AG10803 (cell line): ENCODE measurements around the gene NPFF.

Source experiments
- DNase-seq: peaks from one replicate; pipeline ENCODE4 v3.0.0; 2010; ENCODE audit warnings: low read depth
- H3K4me3 ChIP-seq: 2 replicates; pipeline ENCODE4 v1.5.1; 2011; ENCODE audit warnings: mild to moderate bottlenecking, low read length, control low read depth
- TF ChIP-seq, protein P1 (sequence below): conservative IDR thresholded peaks from 2 replicates; pipeline ENCODE4 v1.5.1; 2011; ENCODE audit warnings: mild to moderate bottlenecking, low read length, control low read depth, inconsistent platforms

Gene NPFF

DNA sequence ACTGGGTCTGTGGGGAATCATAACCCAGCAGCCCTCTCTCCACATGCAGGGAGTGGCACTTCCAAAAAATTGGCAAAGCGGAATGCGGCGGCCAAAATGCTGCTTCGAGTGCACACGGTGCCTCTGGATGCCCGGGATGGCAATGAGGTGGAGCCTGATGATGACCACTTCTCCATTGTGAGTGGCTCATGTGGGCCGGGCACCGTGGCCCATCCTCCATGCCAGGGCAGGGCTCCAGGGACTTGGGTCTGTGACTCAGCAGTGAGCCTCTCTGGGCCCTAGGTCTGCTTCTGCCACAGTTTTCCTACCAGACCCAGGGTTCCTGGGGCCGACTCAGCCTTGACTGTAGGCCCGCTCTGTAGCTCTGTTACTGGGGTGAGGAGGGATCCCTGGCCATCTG lies 2.2 kb downstream of the NPFF start:
- TF ChIP-seq, protein P1, sequence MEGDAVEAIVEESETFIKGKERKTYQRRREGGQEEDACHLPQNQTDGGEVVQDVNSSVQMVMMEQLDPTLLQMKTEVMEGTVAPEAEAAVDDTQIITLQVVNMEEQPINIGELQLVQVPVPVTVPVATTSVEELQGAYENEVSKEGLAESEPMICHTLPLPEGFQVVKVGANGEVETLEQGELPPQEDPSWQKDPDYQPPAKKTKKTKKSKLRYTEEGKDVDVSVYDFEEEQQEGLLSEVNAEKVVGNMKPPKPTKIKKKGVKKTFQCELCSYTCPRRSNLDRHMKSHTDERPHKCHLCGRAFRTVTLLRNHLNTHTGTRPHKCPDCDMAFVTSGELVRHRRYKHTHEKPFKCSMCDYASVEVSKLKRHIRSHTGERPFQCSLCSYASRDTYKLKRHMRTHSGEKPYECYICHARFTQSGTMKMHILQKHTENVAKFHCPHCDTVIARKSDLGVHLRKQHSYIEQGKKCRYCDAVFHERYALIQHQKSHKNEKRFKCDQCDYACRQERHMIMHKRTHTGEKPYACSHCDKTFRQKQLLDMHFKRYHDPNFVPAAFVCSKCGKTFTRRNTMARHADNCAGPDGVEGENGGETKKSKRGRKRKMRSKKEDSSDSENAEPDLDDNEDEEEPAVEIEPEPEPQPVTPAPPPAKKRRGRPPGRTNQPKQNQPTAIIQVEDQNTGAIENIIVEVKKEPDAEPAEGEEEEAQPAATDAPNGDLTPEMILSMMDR = no peak
- no peak overlapping the region for H3K4me3 ChIP-seq
- peak; percentile 74 for DNase-seq

DNA sequence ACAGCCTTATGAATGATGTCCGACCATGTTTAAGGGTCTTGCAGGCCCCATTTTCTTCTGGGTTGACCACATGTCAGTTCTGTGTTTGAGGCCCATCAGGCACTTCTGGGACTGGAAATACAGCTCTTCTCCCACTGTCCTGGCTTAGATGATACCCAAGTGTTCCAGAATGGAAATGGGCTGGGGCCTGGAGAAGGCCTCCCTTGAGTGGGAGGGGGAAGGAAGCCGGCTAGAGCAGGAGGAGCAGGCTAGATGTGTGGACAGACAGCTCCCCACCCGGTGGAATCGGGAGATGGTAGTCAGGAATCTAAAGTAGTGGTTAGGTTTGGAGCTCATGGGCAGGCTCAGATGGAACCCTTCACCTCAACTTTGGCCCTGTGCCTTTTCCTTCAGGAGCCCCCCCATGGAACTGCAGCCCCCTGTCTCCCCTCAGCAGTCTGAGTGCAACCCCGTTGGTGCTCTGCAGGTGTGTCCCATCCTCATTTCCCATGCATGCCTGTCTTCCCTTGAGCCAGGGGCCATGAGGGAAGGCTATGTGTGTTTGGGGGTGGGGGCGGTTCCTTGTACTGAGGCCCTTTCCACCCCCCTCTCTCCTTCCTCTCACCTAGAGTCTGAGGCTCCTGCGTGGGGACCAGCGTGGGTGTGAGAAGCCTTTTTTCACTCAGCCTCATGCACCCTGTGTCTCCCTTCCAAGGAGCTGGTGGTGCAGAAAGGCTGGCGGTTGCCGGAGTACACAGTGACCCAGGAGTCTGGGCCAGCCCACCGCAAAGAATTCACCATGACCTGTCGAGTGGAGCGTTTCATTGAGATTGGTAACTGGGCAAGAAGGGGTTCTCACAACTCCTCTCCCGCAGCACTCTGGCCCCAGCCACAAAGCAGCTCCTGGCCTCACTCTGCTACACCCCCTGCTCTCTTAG lies 3.0 kb downstream of the NPFF start:
- no peak overlapping the region for H3K4me3 ChIP-seq
- TF ChIP-seq, protein P1 = no peak
- DNase-seq = no peak

DNA sequence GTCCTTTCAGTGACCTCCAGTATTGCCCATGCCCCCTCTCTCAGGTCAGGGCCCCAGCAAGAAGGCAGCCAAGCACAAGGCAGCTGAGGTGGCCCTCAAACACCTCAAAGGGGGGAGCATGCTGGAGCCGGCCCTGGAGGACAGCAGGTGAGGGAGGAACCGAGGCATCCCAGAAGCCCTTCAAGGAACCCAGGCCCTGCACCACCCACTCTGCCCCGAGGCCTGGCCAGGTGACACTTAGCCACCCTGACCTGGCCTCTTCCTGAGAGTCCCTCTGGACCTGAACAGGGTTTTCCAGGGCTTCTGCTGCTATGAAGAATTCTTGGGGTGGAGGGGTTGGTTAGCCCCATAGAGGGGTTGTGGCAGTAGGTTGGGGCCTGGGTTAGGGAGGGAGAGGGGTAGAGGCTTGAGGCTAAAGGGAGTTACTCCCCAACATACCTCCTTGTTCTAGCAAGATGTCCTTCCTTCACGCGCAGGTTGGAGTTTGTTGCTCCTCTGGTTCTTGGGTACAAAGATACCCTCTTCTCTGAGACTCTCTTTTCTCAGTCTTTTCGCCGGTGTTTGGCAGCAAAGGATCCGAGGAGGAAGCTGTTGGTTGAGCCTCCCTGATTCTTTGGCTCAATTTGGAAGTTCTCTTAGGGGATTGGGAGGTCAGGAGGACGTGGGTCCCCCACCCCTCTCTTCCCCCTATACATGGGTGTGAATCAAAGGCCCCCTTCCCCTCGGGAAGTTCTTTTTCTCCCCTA lies 4.1 kb downstream of the NPFF start:
- TF ChIP-seq, protein P1 = no peak
- no peak overlapping the region for H3K4me3 ChIP-seq
- no peak for DNase-seq

DNA sequence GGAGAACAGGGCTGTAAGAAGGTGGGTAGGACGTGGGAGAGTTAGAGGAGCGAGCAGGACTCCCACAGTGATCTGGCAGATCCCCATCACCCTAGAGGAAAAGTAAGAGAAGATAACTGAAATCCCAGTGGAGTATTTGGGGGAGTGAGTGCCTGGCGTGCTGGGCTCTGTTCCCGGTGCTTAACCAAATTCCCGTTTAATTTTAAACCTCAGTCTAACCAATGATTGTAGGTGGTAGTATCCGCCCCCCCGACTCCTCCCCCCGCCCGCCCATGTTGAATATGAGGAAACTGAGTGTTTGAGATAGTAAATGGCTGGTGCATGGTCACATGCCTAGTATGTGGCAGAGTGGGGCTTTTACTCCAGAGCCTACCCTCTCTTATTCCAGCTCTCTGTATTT lies 5.0 kb downstream of the NPFF start:
- no peak for DNase-seq
- TF ChIP-seq, protein P1 = no peak
- H3K4me3 ChIP-seq = peak overlapping the region; percentile 81

DNA sequence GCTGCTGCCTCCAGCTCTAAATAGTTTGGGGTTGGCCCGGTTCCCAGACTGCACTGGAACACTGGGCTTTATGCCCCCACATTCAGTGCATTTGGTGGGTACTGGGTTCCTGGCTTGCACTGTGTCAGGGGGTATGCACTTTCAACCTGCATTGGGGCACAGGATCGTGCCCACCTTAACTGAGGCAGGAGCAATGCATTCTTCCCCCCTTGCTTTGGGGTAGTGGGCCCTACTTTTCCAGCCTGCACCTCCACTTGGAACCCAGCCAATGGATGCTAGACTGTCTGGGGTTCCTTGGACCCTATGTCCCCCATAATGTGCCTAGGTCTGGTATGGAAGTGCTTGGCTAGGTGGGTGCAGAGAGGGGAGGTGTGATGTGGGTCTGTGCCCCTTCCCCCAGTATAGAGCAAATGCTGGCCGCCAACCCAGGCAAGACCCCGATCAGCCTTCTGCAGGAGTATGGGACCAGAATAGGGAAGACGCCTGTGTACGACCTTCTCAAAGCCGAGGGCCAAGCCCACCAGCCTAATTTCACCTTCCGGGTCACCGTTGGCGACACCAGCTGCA lies 5.6 kb downstream of the NPFF start:
- TF ChIP-seq, protein P1 = no peak
- DNase-seq = no peak
- H3K4me3 ChIP-seq = peak overlapping the region; percentile 81

DNA sequence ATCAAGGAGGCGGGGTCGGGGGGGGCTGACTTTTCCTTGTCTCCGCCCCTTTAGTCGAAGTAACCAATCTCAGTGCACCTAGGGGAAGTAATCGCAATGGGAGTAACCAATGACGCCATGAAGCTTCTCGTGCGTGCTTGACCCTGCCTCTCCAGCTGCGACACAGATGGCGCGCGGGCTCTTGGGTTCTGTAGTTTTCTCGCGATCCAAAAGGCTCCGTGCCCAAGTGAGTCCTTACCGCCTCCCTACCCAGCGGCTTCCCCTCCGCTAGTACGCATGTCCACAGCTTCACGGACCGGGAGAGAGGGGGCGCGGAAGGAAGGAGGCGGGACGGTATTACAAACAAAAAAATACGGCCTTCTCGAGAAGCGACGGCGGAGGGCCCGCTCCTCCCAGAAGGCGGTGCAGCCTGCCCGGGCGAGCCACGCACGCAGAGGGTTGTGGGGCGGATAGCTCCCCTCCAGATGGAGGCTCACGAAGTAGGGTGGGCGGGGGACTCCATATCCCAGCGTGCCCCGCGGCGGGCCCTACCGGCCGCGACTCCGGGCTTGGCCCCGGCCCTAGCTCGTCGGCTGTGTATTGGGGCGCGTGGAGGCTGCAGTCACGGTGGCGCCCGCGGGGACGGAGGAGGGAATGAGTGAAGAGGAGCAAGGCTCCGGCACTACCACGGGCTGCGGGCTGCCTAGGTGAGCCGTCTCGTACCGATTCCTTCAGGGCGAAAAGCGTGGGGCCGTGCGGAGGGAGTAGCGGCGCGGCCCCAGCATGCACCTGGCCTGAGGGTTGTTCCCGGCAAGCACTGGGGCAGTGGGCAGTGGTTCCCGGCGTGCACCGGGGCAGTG lies 6.3 kb downstream of the NPFF start, which contains the start of gene TARBP2:
TARBP2 (plus strand) TSS at position 508 of the 839 bp plus-strand sequence; CDS start at position 634, 126 bp downstream.
- TF ChIP-seq, protein P1 = no peak
- DNase-seq = peak; percentile 100
- peak within 1 kb of the TSS; percentile 81 for H3K4me3 ChIP-seq
